Middle frontal gyrus (tissue), 1 donor: ENCODE data around the gene FNBP1L.

Experiments
- DNase-seq: peaks from one replicate; pipeline ENCODE4 v3.0.0-alpha.2; 2015; ENCODE audit warnings: low spot score; ENCODE audit errors: extremely low spot score

The FNBP1L gene

DNA sequence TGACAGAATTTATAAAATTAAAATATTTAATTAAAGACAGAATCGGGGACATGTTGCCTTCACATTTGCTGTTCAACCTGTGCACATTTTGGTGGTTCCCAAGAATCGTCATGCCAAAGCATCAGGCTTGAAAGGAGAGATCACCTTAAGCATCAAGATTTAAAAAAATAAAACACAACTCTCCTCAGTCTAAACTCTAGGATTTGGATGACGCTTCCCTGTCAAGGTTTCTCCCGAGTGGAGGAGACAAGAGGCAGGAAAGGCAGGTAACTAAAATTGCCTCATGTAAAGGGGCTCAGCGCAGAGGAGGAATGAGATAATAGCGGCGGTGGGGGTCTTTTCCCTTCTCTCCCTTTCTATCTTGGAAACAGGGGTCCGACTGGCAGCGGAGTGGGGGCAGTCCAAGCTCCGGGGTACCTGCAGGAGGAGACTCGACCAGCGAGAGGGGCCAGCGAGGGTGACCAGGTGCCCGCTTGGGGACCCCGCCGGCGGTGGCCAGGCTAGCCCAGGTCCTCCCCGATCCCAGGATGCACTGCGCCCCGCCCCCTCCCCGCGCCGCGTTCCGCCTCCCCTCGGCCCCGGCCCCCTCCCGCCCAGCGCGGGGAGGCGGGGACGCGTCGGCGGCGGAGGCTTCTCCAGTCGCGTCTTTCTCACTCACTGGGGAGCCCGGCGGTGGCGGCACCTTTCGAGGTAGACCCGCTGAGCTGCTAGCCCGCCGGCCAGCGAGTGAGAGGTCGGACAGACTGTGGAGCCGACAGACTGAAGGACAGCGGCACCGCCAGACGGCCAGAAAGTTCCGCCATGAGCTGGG is at the start of gene FNBP1L:
TSS of gene FNBP1L (plus strand) at position 638 of the 811 bp plus-strand sequence. CDS start at position 802, 164 bp downstream.
- DNase-seq, result peak; percentile 24

DNA sequence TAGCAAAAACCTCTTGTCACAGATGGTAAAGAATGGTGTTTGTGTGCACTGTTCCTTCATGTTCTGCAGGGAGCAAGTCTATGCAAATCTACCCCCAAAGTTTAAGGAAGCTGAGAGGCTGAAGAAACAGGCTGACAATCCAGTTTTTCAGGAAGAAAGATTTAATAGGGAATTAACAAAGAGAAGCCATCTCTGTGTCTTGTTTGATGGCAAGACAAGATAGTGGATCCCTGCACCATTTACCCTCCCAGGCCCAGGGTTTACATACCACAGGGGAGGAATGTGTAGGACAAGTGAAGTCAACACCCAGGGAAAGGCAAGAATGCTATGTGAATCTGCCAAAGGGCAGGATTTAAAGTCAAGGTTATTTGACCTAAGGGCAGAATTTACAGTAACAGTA is 48.1 kb upstream of the FNBP1L start:
- no peak for DNase-seq

DNA sequence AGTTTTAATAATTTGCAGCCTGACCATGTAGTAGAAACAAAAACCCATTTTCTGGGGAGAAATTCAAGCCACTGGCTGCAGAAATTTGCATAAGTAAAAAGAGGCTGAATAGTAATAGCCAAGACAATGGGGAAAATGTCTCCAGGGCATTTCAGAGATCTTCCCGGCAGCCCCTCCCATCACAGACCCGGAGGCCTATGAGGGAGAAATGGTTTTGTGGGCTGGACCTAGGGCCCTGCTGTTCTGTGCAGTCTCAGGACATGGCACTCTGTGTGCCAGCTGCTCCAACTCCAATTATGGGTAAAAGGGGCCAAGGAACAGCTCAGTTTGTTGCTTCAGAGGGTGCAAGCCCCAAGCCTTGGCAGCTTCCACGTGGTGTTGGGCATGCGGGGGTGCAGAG is 39.7 kb upstream of the FNBP1L start:
- no peak for DNase-seq

DNA sequence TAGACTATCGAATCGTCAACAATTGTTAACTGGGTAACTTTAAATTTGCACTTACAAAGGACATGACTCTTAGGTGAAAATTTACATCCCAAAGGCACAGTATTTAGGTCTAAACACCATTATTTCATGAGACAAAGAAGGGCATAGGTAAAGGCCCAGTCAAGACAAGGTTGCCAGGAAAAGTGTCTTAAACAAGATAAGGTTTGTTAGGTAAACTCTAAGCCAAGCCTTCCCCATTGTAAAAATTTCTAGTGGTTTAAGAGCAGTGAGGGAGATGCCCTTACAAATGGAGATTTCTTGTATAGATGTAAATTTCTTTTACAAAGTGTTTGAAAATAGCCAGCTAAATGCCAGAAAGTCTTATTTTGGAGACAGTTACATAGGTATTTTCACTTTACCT is 36.9 kb upstream of the FNBP1L start:
- no peak for DNase-seq

DNA sequence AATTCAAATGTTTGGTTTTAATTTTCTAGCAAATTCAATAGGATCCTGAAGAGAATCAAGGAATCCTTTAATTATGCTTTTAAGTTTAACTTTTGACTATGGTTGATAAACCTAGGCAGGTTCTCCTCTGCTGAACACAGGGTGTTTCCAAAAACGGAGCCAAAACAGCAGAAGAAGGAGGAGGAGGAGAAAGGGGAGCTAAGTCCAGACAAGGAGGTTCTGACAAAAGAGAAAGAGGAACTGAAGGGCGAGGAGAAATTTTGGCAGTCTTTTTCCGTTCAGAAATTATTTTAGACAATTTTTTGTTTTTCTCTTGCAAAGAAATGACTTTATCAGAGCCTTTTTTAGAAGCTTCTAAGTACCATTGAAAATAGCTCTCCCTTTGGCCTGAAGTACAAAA is 33.2 kb upstream of the FNBP1L start:
- DNase-seq, result no peak

DNA sequence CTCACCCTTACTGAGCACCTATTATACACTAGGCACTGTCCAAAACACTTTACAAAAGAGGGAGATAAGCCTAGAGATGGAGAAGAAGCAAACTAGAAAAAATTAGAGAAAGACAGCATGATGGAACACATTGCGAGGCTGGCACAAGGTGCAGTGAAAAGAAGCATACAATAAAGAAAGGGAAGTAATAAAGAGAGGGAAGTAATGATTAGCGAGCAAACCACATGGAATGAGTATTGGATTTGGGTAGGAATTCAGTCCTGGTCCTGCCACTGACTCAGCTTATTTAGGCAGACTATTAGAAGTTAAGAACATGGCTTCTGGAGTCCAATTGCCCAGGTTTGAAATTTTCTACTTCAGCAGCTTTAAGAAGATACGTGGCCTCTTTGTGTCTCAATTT is 32.6 kb upstream of the FNBP1L start:
- no peak for DNase-seq

DNA sequence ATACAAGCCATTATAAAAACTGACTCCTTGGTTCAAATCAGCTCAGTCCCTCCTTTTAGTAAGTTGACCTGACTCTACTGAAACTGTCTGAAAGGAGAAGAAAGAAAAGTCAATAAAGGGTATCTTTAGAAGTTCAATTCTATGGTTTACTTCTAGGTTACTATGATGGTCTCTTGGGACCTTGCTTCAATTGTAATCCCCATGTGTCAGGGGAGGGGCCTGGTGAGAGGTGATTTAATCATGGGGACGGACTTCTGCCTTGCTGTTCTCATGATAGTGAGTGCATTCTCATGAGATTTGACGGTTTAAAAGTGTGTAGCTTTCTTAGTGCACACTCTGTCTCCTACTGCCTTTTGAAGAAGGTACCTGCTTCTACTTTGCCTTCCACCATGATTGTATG is 31.7 kb upstream of the FNBP1L start:
- DNase-seq, result no peak

DNA sequence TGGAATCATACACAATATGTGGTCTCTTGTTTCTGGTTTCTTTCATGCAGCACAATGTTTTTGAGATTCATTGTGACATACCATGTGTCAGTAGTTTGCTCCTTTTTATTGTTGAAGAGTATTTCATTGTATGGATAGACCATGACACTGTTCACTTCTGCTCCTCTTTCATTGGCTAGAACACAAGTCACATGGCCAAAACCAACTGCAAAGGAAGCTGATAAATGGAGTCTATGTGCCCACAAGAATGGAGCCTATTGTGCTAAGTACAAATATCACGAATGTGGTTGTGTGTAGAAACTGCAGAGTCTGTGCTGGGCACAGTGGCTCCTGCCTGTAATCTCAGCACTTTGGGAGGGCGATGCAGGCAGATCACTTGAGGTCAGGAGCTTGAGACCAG is 28.6 kb upstream of the FNBP1L start:
- DNase-seq, result no peak

DNA sequence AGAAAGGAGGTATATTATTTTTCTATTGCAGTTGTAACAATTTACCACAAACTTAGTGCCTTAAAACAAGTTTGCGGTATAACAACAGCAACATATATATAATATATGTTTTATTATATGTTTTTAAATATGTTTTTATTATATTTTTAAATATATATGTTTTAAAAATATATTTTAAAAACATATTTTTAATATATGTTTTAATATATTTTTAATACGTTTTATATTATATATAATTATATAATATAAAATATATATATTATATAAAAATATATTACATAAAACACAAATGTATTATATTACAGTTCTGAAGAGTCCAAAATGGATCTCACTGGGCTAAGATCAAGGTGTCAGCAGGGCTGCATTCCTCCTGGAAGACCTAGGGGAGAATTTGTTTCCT is 27.5 kb upstream of the FNBP1L start:
- no peak for DNase-seq

DNA sequence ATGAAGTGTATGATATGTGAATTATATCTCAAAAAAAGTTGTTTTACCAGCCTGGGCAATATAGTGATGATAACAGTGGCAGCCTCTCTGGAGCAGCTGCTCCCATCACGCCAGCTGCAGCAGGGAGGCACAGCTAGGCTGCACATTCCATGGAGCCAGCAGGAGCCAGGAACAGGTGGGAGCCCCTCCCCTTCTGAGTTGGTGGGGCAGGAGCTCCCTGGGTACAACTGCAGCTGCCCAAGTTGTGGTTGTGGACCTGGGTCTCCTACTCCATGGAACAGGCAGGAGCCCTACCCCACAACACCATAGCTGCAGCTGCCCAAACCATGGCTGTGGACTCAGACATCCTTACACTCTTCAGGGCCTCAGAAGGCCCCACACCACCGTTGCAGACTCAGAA is 21.7 kb upstream of the FNBP1L start:
- DNase-seq, result no peak

DNA sequence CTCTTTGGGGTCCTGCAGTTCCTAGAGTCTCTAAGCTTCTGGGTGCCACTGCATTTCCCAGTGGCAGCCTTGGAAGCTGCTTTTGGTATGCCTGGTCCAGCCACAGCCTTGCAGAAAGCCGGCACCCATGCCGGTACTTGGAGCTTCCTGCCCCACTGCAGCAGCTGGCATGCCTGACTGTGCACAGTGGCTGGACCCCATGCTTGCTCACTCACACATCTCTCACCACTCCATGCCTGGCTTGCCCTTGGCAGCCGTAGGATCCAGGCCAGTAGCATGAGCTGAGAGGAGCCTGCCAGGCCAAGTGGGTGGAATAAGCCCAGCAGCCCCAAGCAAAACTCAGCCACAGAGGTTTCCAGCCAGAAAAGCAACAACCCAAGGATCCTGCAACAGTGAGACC is 20.3 kb upstream of the FNBP1L start:
- no peak for DNase-seq

DNA sequence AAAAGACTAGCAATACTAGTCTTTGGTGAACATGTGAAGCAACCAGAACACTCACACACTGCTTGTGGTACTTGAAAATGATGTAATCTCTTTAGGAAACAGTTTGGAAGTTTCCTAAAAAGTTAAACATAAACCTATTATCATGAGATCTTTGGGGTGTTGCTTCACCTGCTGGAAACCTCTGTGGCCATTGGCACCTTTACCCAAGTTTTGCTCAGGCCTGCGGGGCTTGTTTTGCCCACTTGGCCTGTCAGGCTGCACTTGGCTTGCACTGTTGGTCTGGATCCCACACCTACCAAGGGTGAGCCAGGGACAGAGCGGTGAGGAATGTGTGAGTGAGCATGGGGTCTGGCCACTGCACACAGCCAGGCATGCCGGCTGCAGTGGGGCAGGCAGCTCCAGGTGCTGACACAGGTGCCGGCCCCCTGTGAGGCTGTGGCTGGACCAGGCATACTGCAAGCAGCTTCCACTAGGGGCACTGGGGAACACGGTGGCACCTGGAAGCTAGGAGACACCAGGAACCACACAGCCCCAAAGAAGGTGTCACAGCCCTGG is 14.4 kb upstream of the FNBP1L start:
- DNase-seq, result no peak

DNA sequence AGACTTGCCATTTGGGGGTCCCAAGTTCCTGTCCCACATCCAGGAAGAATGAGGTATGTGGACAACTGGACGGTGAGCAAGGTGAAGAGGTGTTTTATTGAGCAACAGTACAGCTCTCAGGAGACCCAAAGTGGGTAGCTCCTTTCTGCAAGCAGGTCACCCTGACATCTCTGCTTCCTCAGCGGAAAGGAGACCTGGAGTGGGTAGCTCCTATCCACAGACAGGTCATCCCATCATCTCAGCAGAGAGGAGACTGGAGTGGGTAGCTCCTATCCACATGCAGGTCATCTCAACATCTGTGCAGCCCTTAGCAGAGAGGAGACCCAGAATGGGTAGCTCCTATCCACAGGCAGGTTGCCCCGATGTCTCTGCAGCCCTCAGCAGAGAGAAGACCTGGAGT is 13.8 kb upstream of the FNBP1L start:
- no peak for DNase-seq

DNA sequence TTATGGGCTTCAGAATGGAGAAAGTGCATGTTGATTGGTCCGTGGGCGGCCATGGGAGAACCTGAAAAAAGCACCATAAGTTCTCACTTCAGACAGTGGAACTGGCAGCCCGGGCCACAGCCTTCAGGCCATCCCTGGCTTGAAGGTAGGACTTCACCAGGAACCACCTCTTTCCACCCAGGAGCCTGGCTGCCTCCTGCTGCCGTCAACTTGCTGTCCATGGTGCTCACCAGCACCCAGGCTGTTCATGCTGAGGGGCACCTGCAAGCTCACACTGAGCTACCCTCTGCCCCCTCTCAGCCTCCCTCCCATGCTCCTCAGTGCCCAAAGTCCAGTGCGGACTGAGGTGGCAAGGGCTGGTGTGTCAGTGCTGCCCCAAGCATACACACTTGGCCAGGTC is 12.9 kb upstream of the FNBP1L start:
- DNase-seq, result no peak

DNA sequence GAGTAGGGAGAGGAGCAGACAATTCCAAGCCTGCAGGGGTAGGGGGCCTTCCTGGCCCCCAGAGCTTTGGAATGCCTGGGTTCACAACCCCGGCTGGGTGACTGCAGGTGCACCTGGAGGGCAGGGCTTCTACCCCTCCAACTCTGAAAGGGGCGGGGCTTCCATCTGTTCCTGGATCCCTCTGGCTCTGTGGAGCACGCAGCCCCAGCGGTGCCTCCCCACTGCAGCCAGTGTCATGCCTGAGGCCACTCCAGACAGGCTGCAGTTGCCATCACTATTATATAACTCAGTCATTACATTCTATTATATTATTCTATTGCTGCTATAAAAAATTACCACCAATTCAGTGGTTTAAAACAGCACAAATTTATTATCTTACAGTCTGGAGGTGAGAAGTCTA is 12.5 kb upstream of the FNBP1L start:
- DNase-seq, result no peak

DNA sequence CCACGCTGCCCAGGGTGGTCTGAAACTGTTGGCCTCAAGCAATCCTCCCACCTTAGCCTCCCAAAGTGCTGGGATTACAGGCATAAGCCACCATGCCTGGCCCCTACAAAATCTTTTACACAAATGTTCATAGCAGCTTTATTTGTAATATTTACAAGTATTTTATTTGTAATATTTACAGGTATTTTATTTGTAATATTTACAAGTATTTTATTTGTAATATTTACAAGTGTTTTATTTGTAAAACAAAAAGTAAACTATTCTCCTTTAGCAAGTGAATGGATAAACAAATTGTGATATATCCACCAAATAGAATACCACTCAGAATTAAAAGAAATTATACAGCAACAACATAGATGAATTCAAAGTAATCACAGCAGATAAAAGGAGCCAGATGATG is 11.4 kb upstream of the FNBP1L start:
- DNase-seq, result no peak

DNA sequence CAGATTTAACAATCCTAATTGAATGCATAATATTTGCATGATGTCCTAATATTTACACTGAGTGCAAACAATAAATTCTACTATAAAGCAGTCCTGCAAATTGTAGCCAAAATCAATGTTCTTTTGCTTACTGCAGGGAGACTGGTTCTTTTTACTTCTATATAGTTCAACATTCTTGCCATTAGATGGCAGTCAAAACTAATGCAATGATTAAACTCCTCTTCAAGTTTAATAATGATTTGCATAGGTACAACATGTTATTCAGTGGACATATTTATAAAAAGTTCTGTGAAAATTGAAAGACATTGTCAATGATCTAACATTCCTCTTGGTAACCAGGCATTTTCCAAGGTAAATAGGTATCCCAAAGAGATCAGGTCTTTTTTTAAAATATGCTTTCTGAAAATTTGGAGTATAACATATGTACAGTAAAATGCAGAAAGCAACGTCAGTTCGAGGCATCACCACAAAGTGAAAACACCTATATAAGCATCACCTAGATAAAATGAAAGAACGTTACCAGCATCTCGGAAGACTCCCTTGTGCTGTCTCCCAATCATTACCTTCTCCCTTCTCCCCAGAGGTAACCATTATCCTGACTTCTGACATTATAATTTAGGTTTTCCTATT is 9.8 kb upstream of the FNBP1L start:
- DNase-seq, result peak; percentile 44

DNA sequence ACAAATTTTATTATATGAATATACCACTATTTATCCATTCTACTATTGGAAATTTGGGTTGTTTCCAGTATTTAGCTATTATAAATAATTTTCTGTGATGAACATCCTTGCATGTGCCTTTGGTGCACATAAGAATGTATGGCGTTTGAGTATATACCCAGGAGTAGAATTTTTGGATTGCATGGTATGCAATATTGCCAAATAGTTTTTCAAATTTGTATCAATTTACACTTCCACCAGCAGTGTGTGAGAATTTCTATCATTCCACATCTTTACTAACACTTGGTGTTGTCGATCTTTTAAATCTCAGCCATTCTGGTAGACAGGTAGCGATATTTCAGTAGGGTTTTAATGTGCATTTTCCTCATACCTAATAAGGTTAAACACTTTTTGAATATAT is 9.2 kb upstream of the FNBP1L start:
- DNase-seq, result no peak

DNA sequence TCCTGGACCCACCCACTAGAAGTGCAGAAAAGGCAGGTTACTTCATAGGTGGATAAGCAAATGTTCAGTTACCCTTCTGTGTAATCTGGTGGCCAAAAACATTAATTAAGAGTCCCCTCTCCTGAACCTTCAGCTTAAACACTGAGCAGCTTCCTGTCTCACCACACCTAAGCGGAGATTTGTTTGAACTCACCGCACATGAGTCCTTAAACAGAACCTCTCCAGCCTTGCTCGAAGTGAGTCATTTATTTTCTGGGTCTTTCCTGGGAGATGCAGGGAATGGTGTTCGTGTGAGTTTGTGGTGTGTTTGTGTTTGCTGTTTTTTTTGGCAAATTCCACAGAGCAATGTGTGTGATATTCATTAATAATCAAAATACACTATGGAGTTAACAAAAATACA is 7.6 kb upstream of the FNBP1L start:
- no peak for DNase-seq

DNA sequence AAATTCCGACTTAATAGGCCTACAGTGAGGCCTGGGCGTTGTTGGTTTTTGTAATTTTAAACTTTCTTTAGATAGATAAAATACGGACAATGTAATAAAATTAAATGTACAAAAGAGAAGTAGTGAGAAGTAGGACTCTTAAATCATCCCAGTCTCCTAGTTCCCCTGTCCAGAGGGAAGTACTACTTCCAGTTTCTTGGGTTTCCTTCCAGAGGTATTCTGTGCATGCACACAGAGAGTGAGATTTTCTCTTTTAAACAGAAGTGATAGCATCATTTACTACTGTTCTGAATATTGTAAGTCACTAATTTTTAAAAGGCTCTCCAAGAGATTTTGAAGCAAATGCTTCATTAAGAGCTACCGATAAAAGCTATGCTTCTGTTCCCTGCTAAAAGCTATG is 7.2 kb upstream of the FNBP1L start:
- no peak for DNase-seq

DNA sequence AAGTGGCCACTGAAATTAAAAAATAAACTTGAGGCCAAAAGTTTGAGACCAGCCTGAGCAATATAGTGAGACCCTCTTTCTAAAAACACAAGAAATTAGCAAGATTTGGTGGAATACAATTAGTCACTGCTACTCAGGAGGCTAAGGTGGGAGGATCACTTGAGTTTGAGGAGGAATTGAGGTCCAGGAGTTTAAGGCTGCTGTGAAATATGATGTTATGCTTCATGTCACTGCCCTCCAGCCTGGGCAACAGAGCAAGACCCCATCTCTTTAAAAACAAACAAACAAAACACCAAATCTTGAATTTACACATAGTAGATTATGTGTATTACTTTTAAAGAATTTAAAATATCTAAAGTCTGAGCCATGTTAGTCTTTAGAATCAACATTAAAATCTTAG is 6.3 kb upstream of the FNBP1L start:
- no peak for DNase-seq

DNA sequence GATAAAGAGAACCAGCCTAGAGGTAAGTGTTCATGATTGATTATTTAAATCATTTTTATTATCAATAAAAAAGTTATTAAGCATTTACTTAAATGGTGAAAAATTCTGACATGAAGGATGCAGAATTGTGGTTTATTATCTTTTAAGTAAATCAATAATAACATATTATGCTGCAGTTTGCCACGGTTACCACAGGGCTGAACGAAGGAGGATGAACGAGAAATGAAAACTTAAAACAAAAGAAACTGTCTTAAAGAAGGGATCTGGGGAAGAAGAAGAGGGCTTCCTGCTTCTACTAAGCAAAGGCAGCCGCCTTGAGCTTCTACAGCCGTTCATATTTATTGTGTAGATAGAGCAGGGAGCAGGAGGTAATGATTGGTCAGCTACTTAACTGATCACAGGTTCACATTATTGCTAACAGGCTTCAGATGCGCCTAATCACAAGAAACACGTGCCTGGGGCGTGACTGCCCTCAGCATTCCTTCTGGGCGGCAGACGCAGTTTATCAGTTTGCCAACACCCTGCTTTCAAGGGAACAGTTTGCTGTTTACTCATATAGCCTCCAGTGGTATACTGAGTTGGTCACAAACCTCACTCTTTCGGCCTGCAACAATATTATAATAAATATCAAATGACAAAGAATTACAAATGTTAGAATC is 5.8 kb upstream of the FNBP1L start:
- no peak for DNase-seq
